ENCODE measurements around the gene NCDN. TPM values are rescaled to one million over a fixed set of nuclear protein-coding genes. Genes with fewer than 3 reads are reported as not detected.

Gene NCDN
- total and polyA plus RNA-seq, 2 donors (not counting 3 experiments of a cell fraction or from before 2014, with no cell fraction given): 17.3 to 22.0 TPM

DNA sequence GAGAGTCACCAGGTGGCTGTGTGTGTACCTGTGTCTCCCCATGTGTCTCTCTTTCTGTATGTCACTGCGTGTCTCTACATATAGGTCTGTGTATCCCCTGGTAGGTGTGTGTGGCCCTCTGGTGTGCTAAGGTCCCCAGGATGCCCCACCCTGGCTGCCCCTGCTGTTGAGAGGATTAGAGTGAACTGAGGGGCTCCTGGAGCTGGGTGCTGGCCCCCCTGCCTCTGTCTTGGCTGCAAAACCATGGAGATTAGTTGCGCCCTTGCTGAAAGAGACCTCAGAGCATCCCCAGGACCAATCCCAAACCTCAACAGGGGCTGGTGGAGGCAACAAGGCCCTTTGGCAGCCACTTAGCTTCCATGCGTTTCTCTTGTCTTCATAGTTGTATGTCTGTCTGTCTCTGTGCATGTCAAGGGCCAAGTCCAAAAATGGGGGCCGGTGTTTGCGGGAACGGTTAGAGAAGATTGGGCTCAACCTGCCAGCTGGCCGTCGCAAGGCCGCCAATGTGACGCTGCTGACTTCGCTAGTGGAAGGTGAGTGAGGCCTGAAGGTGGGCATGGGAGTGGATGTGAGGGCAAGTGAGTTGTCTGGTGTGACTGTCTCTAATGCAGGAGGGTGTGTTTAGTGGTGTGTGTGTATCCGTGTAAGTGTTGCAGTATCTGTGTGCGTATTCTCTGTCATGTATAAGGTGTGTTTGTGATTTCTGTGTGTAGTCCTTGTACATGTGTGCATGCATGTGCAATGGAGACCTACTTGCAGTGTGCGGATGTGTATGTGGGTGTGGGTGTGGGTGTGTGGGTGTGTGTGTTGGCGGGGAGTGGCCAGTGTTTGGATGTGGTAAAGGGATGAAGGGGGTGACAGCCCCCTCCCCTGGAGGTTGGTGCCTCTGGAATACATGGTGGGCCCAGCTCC is 32.2 kb downstream of the NCDN start:
- Histone ChIP-seq H3K9me3 (replicated peaks; ENCODE audit: control insufficient read depth, insufficient read depth, low read length) (no peaks in the 10 kb centered on the region), H3K36me3 (ENCODE audit: control insufficient read depth in 2 of 2, extremely low read depth in 1 of 2, insufficient read depth in 2 of 2, low read length in 2 of 2) (no peaks in the 10 kb centered on the region), H4K20me1 (replicated peaks; ENCODE audit: control insufficient read depth, extremely low read depth, insufficient read depth, low read length) (no peaks in the 10 kb centered on the region), H3K27me3 (ENCODE audit: control insufficient read depth in 2 of 2, insufficient read depth in 2 of 2, low read length in 2 of 2) (no peaks in the 10 kb centered on the region), H3K9ac (replicated peaks; ENCODE audit: extremely low read depth, insufficient read depth, low read length) (no peak overlapping the region), H3K4me3 (replicated peaks in 1 of 3; ENCODE audit: insufficient read depth in 1 of 3, low read depth in 1 of 3, low read length in 3 of 3) (no peak overlapping the region), H3K27ac (ENCODE audit: insufficient read depth, low read depth, low read length) (no peak overlapping the region), H2AFZ (ENCODE audit: low read depth, low read length) (no peak overlapping the region), H3K4me2 (ENCODE audit: insufficient read depth, low read length) (no peak overlapping the region), H3K4me1 (ENCODE audit: control insufficient read depth, extremely low read depth, insufficient read depth, low read length) (no peaks in the 10 kb centered on the region), H3K9me1 (replicated peaks; ENCODE audit: control insufficient read depth, extremely low read depth, insufficient read depth, low read length) (no peaks in the 10 kb centered on the region), H3K79me2 (ENCODE audit: control insufficient read depth, insufficient read depth, low read length) (no peaks in the 10 kb centered on the region)
- CTCF ChIA-PET: interaction anchor here (1.1 kb wide), 1 partner anchor 126 kb away, joined by 3 read pairs; no protein-coding TSS in a partner anchor
- no TSS peak for BruUV-seq (replicated peaks)
- FAIRE-seq: no peak
- DNase-seq (ENCODE audit: low read depth, low spot score): no peak
- TF ChIP-seq, protein P1, sequence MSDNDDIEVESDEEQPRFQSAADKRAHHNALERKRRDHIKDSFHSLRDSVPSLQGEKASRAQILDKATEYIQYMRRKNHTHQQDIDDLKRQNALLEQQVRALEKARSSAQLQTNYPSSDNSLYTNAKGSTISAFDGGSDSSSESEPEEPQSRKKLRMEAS (IDR thresholded peaks at IDR 0.05; ENCODE audit: insufficient read depth, insufficient read length): no peak
- TF ChIP-seq EZH2 (IDR thresholded peaks at IDR 0.05; ENCODE audit: borderline replicate concordance, low read depth, low read length, severe bottlenecking): no peak
- TF ChIP-seq, protein P2, sequence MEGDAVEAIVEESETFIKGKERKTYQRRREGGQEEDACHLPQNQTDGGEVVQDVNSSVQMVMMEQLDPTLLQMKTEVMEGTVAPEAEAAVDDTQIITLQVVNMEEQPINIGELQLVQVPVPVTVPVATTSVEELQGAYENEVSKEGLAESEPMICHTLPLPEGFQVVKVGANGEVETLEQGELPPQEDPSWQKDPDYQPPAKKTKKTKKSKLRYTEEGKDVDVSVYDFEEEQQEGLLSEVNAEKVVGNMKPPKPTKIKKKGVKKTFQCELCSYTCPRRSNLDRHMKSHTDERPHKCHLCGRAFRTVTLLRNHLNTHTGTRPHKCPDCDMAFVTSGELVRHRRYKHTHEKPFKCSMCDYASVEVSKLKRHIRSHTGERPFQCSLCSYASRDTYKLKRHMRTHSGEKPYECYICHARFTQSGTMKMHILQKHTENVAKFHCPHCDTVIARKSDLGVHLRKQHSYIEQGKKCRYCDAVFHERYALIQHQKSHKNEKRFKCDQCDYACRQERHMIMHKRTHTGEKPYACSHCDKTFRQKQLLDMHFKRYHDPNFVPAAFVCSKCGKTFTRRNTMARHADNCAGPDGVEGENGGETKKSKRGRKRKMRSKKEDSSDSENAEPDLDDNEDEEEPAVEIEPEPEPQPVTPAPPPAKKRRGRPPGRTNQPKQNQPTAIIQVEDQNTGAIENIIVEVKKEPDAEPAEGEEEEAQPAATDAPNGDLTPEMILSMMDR (IDR thresholded peaks at IDR 0.05; ENCODE audit: extremely low read depth in 1 of 2, insufficient read depth in 1 of 2, low read depth in 1 of 2, low read length in 2 of 2): no peak
- TF ChIP-seq MYC (IDR thresholded peaks at IDR 0.05; ENCODE audit: low read depth, low read length): no peak
- no peak for TF ChIP-seq JUN (IDR thresholded peaks at IDR 0.05; ENCODE audit: borderline replicate concordance, insufficient read depth, insufficient read length, low read depth)
- TF ChIP-seq FOS (IDR thresholded peaks at IDR 0.05; ENCODE audit: borderline replicate concordance, insufficient read depth, low read length): no peak
- no peak for TF ChIP-seq GATA2 (IDR thresholded peaks at IDR 0.05; ENCODE audit: insufficient read depth, insufficient read length, low read depth, low read length)
- no peak for TF ChIP-seq POLR2A (IDR thresholded peaks at IDR 0.05; ENCODE audit: low read depth, low read length)
- TF ChIP-seq POLR2AphosphoS5 (IDR thresholded peaks at IDR 0.05; ENCODE audit: insufficient read depth, low read depth, low read length): no peak
- POLR2A ChIA-PET: no interaction called here
- dilution Hi-C loops (cut with MboI; ENCODE audit: extremely low pct_ligation_motif_present, low sequenced_read_pairs) (no loop called here), intact Hi-C loops (cut with micrococcal nuclease) (no loop called here)
